ENCODE measurements around the gene DMXL2. TPM values are rescaled to one million over a fixed set of nuclear protein-coding genes. Genes with fewer than 3 reads are reported as not detected.

Gene DMXL2
- total and polyA plus RNA-seq, 9 of the 15 experiments (the other 6 are each of a cell fraction or from before 2014, with no cell fraction given) = 9.3 to 57.7 (median 30.7) TPM

DNA sequence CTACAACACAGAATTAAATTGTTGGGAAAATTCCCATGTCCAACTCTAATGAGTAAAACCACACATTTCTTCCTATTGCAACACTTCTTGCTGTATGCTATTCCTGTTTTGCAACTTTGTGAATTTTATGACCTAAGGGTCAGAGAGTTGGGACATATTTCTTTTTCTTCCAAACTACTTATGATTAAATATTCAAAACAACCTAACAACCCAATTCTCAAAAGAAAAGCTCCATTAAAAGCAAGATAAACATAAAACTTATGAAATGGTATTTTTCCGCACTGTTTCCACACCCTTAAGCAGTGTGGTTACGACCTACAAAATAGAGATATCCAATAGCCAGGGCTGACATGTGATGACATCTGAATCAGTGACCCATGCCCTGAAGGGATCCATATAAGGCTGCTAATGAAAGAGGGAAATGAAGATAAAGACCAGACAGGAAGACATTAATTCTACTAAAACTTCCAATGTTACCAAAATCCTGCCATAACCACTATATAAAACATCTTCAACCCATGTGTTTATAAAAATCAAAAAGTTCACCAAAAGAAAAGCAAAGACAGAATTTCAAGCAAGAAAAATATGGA lies 45.6 kb downstream of the DMXL2 start (continued):
- TF ChIP-seq HSF4 (CRISPR knock-in tag; IDR thresholded peaks at IDR 0.05; ENCODE audit: borderline replicate concordance) (no peak), CTCFL (IDR thresholded peaks at IDR 0.05; ENCODE audit: borderline replicate concordance, insufficient read depth, low read depth, low read length, poor library complexity, severe bottlenecking) (no peak), MEIS2 (IDR thresholded peaks at IDR 0.05; ENCODE audit: partially characterized antibody) (peak; percentile 94), TAF15 (IDR thresholded peaks at IDR 0.05; ENCODE audit: low read depth, low read length) (no peak), ZC3H4 (CRISPR knock-in tag; IDR thresholded peaks at IDR 0.05; ENCODE audit: borderline replicate concordance) (no peak), SMARCA5 (IDR thresholded peaks at IDR 0.05) (no peak), ARID3B (CRISPR knock-in tag; IDR thresholded peaks at IDR 0.05; ENCODE audit: borderline replicate concordance) (no peak), NCOA4 (IDR thresholded peaks at IDR 0.05; ENCODE audit: partially characterized antibody) (no peak), STAT5B (CRISPR knock-in tag; IDR thresholded peaks at IDR 0.05) (no peak), SAFB2 (IDR thresholded peaks at IDR 0.05; ENCODE audit: borderline replicate concordance, low read depth, low read length, severe bottlenecking) (no peak), ZNF444 (CRISPR knock-in tag; IDR thresholded peaks at IDR 0.05) (no peak), ZNF140 (CRISPR knock-in tag; IDR thresholded peaks at IDR 0.05) (no peak), SNRNP70 (optimal IDR thresholded peaks at IDR 0.05; ENCODE audit: low read depth, low read length) (no peak), ZNF589 (CRISPR knock-in tag; IDR thresholded peaks at IDR 0.05; ENCODE audit: low read depth) (peak; percentile 71), MEF2D (tag; conservative IDR thresholded peaks at IDR 0.05; ENCODE audit: low read depth) (no peak), NKRF (IDR thresholded peaks at IDR 0.05; ENCODE audit: borderline replicate concordance) (no peak), FOXO4 (CRISPR knock-in tag; IDR thresholded peaks at IDR 0.05) (no peak), STAT5A (IDR thresholded peaks at IDR 0.05; ENCODE audit: borderline replicate concordance, low read length) (no peak), EHMT2 (IDR thresholded peaks at IDR 0.05) (no peak), ZNF3 (CRISPR knock-in tag; IDR thresholded peaks at IDR 0.05) (no peak)
- TF ChIP-seq, protein P1, sequence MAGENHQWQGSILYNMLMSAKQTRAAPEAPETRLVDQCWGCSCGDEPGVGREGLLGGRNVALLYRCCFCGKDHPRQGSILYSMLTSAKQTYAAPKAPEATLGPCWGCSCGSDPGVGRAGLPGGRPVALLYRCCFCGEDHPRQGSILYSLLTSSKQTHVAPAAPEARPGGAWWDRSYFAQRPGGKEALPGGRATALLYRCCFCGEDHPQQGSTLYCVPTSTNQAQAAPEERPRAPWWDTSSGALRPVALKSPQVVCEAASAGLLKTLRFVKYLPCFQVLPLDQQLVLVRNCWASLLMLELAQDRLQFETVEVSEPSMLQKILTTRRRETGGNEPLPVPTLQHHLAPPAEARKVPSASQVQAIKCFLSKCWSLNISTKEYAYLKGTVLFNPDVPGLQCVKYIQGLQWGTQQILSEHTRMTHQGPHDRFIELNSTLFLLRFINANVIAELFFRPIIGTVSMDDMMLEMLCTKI (IDR thresholded peaks at IDR 0.05; ENCODE audit: partially characterized antibody) = no peak
